GM12801 (cell line): ENCODE results near the gene UGT1A3.

Experiments
- CTCF ChIP-seq: IDR thresholded peaks from one replicate; pipeline ENCODE4 v1.5.1; 2011; ENCODE audit warnings: control low read depth; ENCODE audit not compliant: insufficient read length; ENCODE audit errors: extremely low read depth

Gene UGT1A3

DNA sequence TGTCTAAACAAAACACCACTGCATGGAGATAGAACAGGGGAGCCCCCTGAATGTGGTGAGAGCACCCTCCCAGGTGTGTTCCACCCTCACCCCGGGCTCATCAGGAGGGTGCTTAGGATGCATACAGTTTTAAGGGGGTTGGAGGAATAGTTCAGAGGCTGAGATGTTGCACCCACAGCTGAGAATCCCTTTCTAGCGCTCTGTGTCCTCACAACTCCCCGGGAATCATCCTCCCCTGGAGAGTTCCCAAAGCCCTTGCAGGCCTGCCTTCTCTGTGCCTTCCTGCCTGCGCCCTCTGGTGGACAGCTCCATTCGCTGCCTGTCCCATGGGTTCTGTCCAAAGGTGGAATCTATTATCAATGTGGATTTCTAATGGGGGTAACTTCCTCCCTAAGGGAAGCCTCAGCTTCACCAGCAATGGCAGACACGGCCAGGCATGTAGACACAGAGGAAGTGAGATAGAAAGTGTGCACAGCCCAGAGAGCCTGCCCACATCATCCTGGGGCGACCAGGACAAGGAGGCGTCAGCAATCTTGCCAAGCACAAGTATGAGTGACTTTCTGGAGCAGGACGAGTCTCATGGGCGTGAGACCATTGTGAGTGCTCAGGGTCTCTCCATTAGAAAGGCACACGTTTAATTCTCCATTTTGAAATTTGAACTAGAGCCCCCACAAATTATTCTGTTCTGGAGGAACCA lies 17.4 kb upstream of the UGT1A3 start:
- TF ChIP-seq CTCF = no peak

GRCh38 chr2:233712611-233713261 lies 16.1 kb upstream of the UGT1A3 start, which contains the start of gene UGT1A5:
TSS of gene UGT1A5 (plus strand) at chr2:233712907. CDS start at chr2:233712992, 85 bp downstream.
- TF ChIP-seq CTCF = no peak

- TF ChIP-seq CTCF = no peak
Observed at GRCh38 chr2:233713262-233713615, 15.6 kb upstream of the UGT1A3 start.

DNA sequence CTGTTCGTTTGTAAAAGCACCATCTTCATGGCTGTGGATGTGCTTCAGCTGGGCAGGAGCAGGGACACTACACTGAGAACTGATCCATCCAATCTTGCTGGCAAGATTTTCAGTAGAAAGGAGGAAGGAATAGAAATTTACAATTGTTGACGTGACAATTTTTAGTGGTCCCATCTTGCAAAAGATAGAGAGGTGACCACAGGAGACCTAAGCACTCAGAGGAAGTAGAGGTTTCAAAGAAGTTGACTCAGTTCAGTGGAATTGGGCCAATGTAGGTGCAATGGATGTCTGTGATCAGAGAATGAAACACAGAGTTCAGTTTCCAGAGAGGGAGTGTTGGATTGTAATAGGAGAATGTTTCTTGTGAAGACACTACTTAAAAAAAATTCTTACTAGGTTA lies 14.7 kb upstream of the UGT1A3 start:
- TF ChIP-seq CTCF = no peak

GRCh38 chr2:233718552-233718951 lies 10.3 kb upstream of the UGT1A3 start, which contains the start of gene UGT1A4:
TSS of gene UGT1A4 (plus strand) at chr2:233718736. CDS start at chr2:233718821, 85 bp downstream.
- TF ChIP-seq CTCF = no peak

- TF ChIP-seq CTCF = no peak
Observed at GRCh38 chr2:233740870-233741269, 12.0 kb downstream of the UGT1A3 start.

DNA sequence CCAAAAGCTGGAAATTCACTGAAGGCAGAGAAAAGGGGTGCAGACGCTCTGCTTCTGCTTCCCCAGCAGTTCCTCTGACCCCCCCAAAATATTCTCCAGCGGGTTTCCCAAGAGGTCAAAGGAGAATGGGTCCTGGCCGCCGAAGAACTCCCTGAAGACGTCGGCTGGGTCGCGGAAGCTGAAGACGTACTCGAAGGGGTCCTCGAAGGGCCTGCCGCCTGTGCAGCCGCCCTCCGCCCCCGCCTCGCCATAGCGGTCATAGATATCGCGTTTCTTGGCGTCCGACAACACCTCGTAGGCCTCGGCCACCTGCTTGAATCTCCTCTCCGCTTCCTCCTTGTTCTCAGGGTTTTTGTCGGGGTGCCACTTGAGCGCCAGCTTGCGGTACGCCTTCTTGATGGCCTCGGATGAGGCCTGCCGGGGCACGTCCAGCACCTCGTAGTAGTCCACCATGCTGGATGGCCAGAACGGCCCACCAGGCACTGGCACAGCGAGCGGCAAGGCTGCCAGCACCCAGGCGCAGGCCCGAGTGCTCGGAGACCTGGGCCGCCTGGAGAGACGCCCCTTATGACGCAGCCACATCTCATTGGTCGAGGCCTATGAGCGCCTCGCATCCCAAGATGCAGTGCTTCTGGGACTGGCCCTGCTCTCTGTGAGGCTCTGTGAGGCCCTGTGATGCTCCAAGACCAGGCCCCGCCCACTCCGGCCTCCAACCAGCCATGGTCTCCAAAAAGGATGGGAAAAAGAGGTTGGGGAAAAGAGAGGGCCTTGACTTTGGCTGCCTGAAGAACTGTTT lies 14.8 kb downstream of the UGT1A3 start:
- no peak for TF ChIP-seq CTCF
